Measurements from ENCODE around the gene SMG1.
"Not testable (repeated sequence)": the region's sequence is repeated elsewhere in the genome, so short reads cannot be mapped to it uniquely, and the experiment has no call there.

SMG1 gene

GRCh38 chr16:18759598-18760520 is 166.3 kb downstream of the SMG1 start:
- DNase-seq (ENCODE audit: low spot score); in situ Hi-C loops (cut with MboI; ENCODE audit: low sequenced_read_pairs, unreplicated experiment): not testable (repeated sequence)
- TF ChIP-seq CTCF (IDR thresholded peaks at IDR 0.05; ENCODE audit: borderline replicate concordance, control extremely low read depth, extremely low read depth, insufficient read depth, missing control alignments) = peak; percentile 27

DNA sequence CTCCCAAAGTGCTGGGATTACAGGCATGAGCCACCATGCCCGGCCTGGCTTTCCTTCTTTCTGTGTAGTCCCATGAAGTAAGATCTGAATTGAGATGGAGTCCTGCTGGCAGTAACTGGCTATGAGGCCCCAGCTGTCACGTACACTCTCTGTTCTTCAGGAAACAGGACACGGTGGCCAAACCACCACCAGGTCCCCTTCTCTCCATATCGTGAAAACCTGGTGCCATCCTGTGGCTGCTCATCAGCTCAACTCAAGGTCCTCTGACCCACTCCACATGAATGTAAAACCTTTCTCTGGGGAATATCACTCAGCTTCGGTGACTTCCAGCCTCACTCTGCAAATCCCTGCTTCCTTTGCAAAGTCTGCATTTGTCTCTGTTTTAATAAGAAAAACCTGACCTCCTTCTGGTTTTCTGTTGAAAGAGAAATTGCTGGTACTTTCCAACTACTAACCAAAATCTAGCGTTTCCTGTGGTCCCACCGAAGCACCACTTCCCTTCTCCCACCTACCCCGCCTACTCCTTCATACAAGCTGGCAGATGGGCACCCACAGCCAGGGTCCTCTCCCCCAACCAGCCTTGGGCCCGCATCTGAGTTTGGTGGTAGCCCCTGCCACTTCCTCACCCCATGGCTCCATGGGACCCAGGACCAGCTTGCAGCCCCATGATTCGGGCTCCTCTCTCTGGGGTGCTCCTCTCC is 168.1 kb downstream of the SMG1 start:
- DNase-seq (ENCODE audit: low spot score); in situ Hi-C loops (cut with MboI; ENCODE audit: low sequenced_read_pairs, unreplicated experiment): not testable (repeated sequence)

DNA sequence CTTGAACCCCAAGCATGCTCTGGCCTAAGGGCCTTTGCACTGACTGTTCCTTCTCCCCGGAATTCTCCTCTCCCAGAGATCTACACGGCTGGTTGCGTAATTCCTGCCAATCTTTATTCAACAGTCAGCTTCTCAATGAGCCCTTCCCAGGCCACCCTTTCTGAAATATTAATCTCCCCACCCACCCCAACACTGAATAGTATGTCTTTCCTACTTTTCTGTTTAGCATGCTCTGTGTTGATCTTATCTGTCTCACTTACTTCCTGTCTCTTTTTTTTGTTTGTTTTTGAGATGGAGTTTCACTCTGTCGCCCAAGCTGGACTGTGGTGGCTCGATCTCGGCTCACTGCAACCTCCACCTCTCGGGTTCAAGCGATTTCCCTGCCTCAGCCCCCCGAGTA is 169.6 kb downstream of the SMG1 start:
- in situ Hi-C loops (cut with MboI; ENCODE audit: low sequenced_read_pairs, unreplicated experiment) = not testable (repeated sequence)

More for the DNA sequence above, 169.6 kb downstream of the SMG1 start:
- DNase-seq (ENCODE audit: low spot score) = not testable (repeated sequence)
